ENCODE measurements around the gene PLS1.
"Not testable (repeated sequence)": the region's sequence is repeated elsewhere in the genome, so short reads cannot be mapped to it uniquely, and the experiment has no call there.

Gene PLS1
- 2.4 to 7.7 reads per million in 2 donors for total RNA-seq

- DNase-seq: peak; percentile 79
These were observed at the start of gene PLS1 for GRCh38 chr3:142595951-142596725. Gene PLS1 (plus strand): TSS chr3:142596393. CDS start chr3:142664238, 67,845 bp downstream.

GRCh38 chr3:142549986-142550385, 46.2 kb upstream of the PLS1 start:
- DNase-seq: no peak

GRCh38 chr3:142552579-142552978, 43.6 kb upstream of the PLS1 start:
- not testable (repeated sequence) for DNase-seq

- DNase-seq: no peak
These were observed 42.5 kb upstream of the PLS1 start for GRCh38 chr3:142553741-142554140.

GRCh38 chr3:142560118-142560517, 36.1 kb upstream of the PLS1 start:
- no peak for DNase-seq

- no peak for DNase-seq
These were observed 32.6 kb upstream of the PLS1 start for GRCh38 chr3:142563496-142563997.

- DNase-seq: no peak
These were observed 30.1 kb upstream of the PLS1 start for GRCh38 chr3:142566096-142566495.

GRCh38 chr3:142568393-142569017, 27.7 kb upstream of the PLS1 start:
- DNase-seq: no peak

GRCh38 chr3:142569422-142569821, 26.8 kb upstream of the PLS1 start:
- DNase-seq: not testable (repeated sequence)

- not testable (repeated sequence) for DNase-seq
These were observed 22.0 kb upstream of the PLS1 start for GRCh38 chr3:142574223-142574622.

- DNase-seq: no peak
These were observed 21.5 kb upstream of the PLS1 start for GRCh38 chr3:142574665-142575064.

- DNase-seq: no peak
These were observed 19.4 kb upstream of the PLS1 start for GRCh38 chr3:142576792-142577191.

- DNase-seq: no peak
These were observed 18.4 kb upstream of the PLS1 start for GRCh38 chr3:142577696-142578328.

GRCh38 chr3:142578329-142579223, 17.6 kb upstream of the PLS1 start, which contains the start of gene ATR:
Gene ATR (minus strand): TSS chr3:142578733. CDS start chr3:142578704, 29 bp downstream.
- peak; percentile 89 for DNase-seq

- DNase-seq: no peak
These were observed 16.2 kb upstream of the PLS1 start for GRCh38 chr3:142580061-142580423.

- not testable (repeated sequence) for DNase-seq
These were observed 15.1 kb upstream of the PLS1 start for GRCh38 chr3:142581070-142581469.

- DNase-seq: no peak
These were observed 9.3 kb upstream of the PLS1 start for GRCh38 chr3:142586803-142587406.

GRCh38 chr3:142588703-142589102, 7.5 kb upstream of the PLS1 start:
- no peak for DNase-seq

GRCh38 chr3:142592268-142592667, 3.9 kb upstream of the PLS1 start:
- not testable (repeated sequence) for DNase-seq

- no peak for DNase-seq
These were observed 1.1 kb upstream of the PLS1 start for GRCh38 chr3:142595141-142595540.

- no peak for DNase-seq
These were observed 627 bp upstream of the PLS1 start for GRCh38 chr3:142595581-142595950.

GRCh38 chr3:142596726-142597088, 514 bp downstream of the PLS1 start:
- no peak for DNase-seq
